GM12878 (cell line): ENCODE measurements around the gene DNAJB4. TPM values are rescaled to one million over a fixed set of nuclear protein-coding genes. Genes with fewer than 3 reads are reported as not detected.

Experiments
- BACH1 ChIP-seq: fragments of 450-650 bp; IDR thresholded peaks from 2 replicates; pipeline ENCODE4 v1.6.1; 2017; ENCODE audit warnings: mild to moderate bottlenecking, borderline replicate concordance
- BCL11A ChIP-seq: IDR thresholded peaks from 2 replicates; pipeline ENCODE4 v1.6.1; 2011; ENCODE audit warnings: low read depth, low read length
- BCLAF1 ChIP-seq: fragments of 450-650 bp; IDR thresholded peaks from 2 replicates; pipeline ENCODE4 v1.6.1; 2017; ENCODE audit warnings: antibody characterized with exemption, mild to moderate bottlenecking, moderate library complexity
- CEBPB ChIP-seq, 2 experiments: fragments of 150-350 bp in 1 of 2; IDR thresholded peaks; 2 replicates each; pipeline ENCODE4 v1.6.1; 2012 to 2014; ENCODE audit warnings: low read depth in 2 of 2, low read length in 2 of 2, borderline replicate concordance in 1 of 2, inconsistent platforms in 1 of 2
- CHD4 ChIP-seq: fragments of 200-600 bp; sonication (generic); IDR thresholded peaks from 2 replicates; pipeline ENCODE4 v1.6.1; 2016; ENCODE audit warnings: mild to moderate bottlenecking
- DPF2 ChIP-seq: fragments of 450-650 bp; IDR thresholded peaks from 2 replicates; pipeline ENCODE4 v1.6.1; 2017; ENCODE audit warnings: mild to moderate bottlenecking
- EED ChIP-seq: sonication (generic); IDR thresholded peaks from 2 replicates; pipeline ENCODE4 v1.6.1; 2016; ENCODE audit warnings: antibody characterized with exemption, low read depth
- ESRRA ChIP-seq: IDR thresholded peaks from 2 replicates; pipeline ENCODE4 v1.6.1; 2012; ENCODE audit warnings: mild to moderate bottlenecking, low read length, improper control_type of control experiment
- FOXK2 ChIP-seq: fragments of 450-650 bp; IDR thresholded peaks from 2 replicates; pipeline ENCODE4 v1.6.1; 2017; ENCODE audit warnings: mild to moderate bottlenecking, moderate library complexity
- HCFC1 ChIP-seq: fragments of 150-350 bp; IDR thresholded peaks from 2 replicates; pipeline ENCODE4 v1.6.1; 2014; ENCODE audit warnings: low read length
- IRF4 ChIP-seq: IDR thresholded peaks from 2 replicates; pipeline ENCODE4 v1.6.1; 2011; ENCODE audit warnings: low read depth, low read length
- LARP7 ChIP-seq: fragments of 450-650 bp; IDR thresholded peaks from 2 replicates; pipeline ENCODE4 v1.6.1; 2017; ENCODE audit warnings: mild to moderate bottlenecking
- NFIC ChIP-seq: IDR thresholded peaks from 2 replicates; pipeline ENCODE4 v1.6.1; 2012; ENCODE audit warnings: low read depth, mild to moderate bottlenecking, inconsistent platforms, low read length, moderate library complexity
- PAX8 ChIP-seq: fragments of 450-650 bp; IDR thresholded peaks from 2 replicates; pipeline ENCODE4 v1.6.1; 2017; ENCODE audit warnings: mild to moderate bottlenecking, moderate library complexity
- POLR2AphosphoS5 ChIP-seq: IDR thresholded peaks from 2 replicates; pipeline ENCODE4 v1.6.1; 2011; ENCODE audit warnings: mild to moderate bottlenecking, low read length, inconsistent platforms
- RBBP5 ChIP-seq: fragments of 200-600 bp; sonication (generic); conservative IDR thresholded peaks from 2 replicates; pipeline ENCODE4 v1.6.1; 2016
- SIN3A ChIP-seq: IDR thresholded peaks from 2 replicates; pipeline ENCODE4 v1.6.1; 2012; ENCODE audit warnings: low read depth, low read length, improper control_type of control experiment
- SMAD5 ChIP-seq: IDR thresholded peaks from 2 replicates; pipeline ENCODE4 v1.6.1; 2016; ENCODE audit warnings: antibody characterized with exemption, low read depth
- SP1 ChIP-seq: IDR thresholded peaks from one replicate; pipeline ENCODE4 v1.6.1; 2011; ENCODE audit warnings: low read depth, low read length
- TBL1XR1 ChIP-seq: IDR thresholded peaks from 2 replicates; pipeline ENCODE4 v1.6.1; 2012; ENCODE audit warnings: low read depth, low read length, improper control_type of control experiment
- WRNIP1 ChIP-seq: IDR thresholded peaks from 2 replicates; pipeline ENCODE4 v1.6.1; 2011; ENCODE audit warnings: low read depth, low read length, improper control_type of control experiment, borderline replicate concordance
- YY1 ChIP-seq: IDR thresholded peaks from 2 replicates; pipeline ENCODE4 v1.6.1; 2011; ENCODE audit warnings: low read depth, mild to moderate bottlenecking, low read length
- ZBED1 ChIP-seq: IDR thresholded peaks from 2 replicates; pipeline ENCODE4 v1.6.1; 2016; ENCODE audit warnings: borderline replicate concordance
- ZNF687 ChIP-seq: fragments of 450-650 bp; IDR thresholded peaks from 2 replicates; pipeline ENCODE4 v1.6.1; 2017; ENCODE audit warnings: mild to moderate bottlenecking, moderate library complexity
- polyA plus RNA-seq, 11 experiments: library from polyadenylated mRNA; depleted of rRNA in 4 of 11; unstranded in 6 of 11; stranded (reverse) in 5 of 11; fragments of >200 nt; fragmentation: Nextera tagmentation in 4 of 11; fragmentation: Illumina TruSeq in 1 of 11; extraction: Ambion mirVana in 4 of 11; extraction: Trizol in 1 of 11; gene quantifications; 1 replicate in 1 of 11; 2 replicates in 10 of 11; pipeline versions ENCODE4 v1.2.1 to v1.2.3, GENCODE V29; 2011 to 2016; ENCODE audit warnings: inconsistent platforms in 2 of 11, missing spikeins in 2 of 11, low read depth in 1 of 11
- total RNA-seq, 4 experiments: library from RNA; depleted of rRNA in 3 of 4; stranded (reverse); fragments of >200 nt in 3 of 4; fragmentation: Illumina TruSeq in 1 of 4; extraction: Trizol in 1 of 4; gene quantifications; 2 replicates each; pipeline versions ENCODE4 v1.2.1 to v1.2.3, GENCODE V29; 2013 to 2021

DNAJB4 gene
- total and polyA plus RNA-seq, 10 of the 15 experiments (the other 5 are each of a cell fraction or from before 2014, with no cell fraction given), result 3.8 to 10.5 (median 6.6) TPM

GRCh38 chr1:78003882-78004718 is 639 bp upstream of the DNAJB4 start (continued):
- TF ChIP-seq ZBED1 (peak; percentile 100), BCLAF1 (peak; percentile 74; the same call in 1 of the 2 replicates), CHD4 (no peak), BACH1 (peak; percentile 100), ESRRA (no peak), FOXK2 (no peak), DPF2 (0 out of 2 replicates have a peak, but pooled peaks have one; percentile 33), SP1 (no peak), EED (no peak), BCL11A (peak; percentile 89; the same call in 1 of the 2 replicates), ZNF687 (peak; percentile 100), WRNIP1 (no peak), LARP7 (no peak), TBL1XR1 (0 out of 2 replicates have a peak, but pooled peaks have one; percentile 1), YY1 (peak; percentile 35; the same call in 1 of the 2 replicates), PAX8 (no peak), RBBP5 (no peak), CEBPB (IDR thresholded peaks at IDR 0.05; ENCODE audit: borderline replicate concordance in 1 of 2, low read depth in 2 of 2, low read length in 2 of 2) (peak in 1 of 2 experiments; percentile 98; a peak in 1 of 4 replicates), IRF4 (no peak), NFIC (peak; percentile 99), SMAD5 (peak; percentile 100), POLR2AphosphoS5 (peak; percentile 99), SIN3A (no peak), HCFC1 (peak; percentile 54; the same call in 1 of the 2 replicates)
